Measurements from ENCODE around the gene CMTM1. TPM values are rescaled to one million over a fixed set of nuclear protein-coding genes. Genes with fewer than 3 reads are reported as not detected.

The CMTM1 gene
- total RNA-seq, 1 experiment from 2014 or later: 2.6 TPM

DNA sequence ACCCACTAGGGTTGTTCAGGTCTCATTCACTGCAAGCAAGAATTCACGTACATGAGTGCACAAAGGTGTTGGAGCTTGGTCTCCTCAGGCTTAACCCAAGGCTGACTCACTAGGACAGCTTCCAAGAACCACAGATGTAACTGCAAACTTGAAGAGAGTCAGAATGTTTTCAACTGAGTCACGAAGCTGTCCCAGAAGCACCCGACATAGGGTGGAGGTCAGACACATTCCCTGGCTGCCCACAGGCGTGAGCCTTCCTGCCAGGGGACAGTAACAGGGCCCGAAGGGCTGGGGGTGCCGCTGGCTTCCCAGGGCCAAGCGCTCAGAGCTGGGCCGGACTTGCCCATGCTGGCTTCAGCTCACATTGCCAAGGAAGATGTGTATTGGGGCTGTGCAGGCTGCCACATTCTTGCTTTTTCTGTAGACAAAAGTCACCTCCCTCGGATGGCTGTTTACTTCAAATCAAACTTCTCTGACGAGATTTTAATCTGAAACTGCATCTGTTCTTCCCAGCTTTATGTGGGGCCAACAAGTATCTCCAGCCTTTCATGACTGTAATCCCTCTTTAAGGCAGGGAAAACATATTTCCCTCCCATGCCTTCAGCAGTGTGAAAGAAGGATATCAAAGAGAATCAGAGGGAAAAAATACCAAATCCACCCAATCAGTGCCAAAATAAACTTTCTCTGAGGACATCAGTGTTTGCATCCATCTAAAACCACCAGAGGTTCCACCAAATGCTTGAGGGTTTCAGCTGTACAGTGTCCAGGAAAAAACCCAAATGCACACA lies 52.5 kb downstream of the CMTM1 start:
- no peak overlapping the region for H2BK20ac ChIP-seq (ENCODE audit: low read depth, low read length, poor library complexity, severe bottlenecking)
- no peak overlapping the region for H3K4me2 ChIP-seq (ENCODE audit: insufficient read depth, insufficient read length, low read length)
- no peak overlapping the region for H3K23ac ChIP-seq (ENCODE audit: insufficient read length, low read depth, low read length)
- no peak overlapping the region for H3K27ac ChIP-seq (ENCODE audit: insufficient read length, low read depth, low read length)
- Mint-ChIP-seq H3K4me1 (peaks cover 47 to 48% of the 10 kb centered on the region in 2 experiments), H3K4me3 (no peak overlapping the region; a peak in 1 of 5 replicates), H3K36me3 (ENCODE audit: insufficient read depth in 1 of 3, low read depth in 3 of 3) (peaks cover 27 to 66% (median 61%) of the 10 kb centered on the region in 3 experiments), H3K9me3 (no peaks in the 10 kb centered on the region), H3K27ac (no peak overlapping the region; a peak in 1 of 7 replicates), H3K27me3 (ENCODE audit: low read depth) (no peaks in the 10 kb centered on the region)
- H3K23me2 ChIP-seq (ENCODE audit: insufficient read length, low read depth, low read length, poor library complexity, severe bottlenecking): no peaks in the 10 kb centered on the region
- H2BK15ac ChIP-seq (ENCODE audit: low read depth, low read length): no peak overlapping the region
- H3K18ac ChIP-seq (ENCODE audit: insufficient read length, low read depth, low read length): no peak overlapping the region
- peaks cover 9% of the 10 kb centered on the region; the same call in 1 of the 2 replicates for H3K4me1 ChIP-seq (ENCODE audit: insufficient read depth, low read length)
- TF ChIP-seq, protein P1, sequence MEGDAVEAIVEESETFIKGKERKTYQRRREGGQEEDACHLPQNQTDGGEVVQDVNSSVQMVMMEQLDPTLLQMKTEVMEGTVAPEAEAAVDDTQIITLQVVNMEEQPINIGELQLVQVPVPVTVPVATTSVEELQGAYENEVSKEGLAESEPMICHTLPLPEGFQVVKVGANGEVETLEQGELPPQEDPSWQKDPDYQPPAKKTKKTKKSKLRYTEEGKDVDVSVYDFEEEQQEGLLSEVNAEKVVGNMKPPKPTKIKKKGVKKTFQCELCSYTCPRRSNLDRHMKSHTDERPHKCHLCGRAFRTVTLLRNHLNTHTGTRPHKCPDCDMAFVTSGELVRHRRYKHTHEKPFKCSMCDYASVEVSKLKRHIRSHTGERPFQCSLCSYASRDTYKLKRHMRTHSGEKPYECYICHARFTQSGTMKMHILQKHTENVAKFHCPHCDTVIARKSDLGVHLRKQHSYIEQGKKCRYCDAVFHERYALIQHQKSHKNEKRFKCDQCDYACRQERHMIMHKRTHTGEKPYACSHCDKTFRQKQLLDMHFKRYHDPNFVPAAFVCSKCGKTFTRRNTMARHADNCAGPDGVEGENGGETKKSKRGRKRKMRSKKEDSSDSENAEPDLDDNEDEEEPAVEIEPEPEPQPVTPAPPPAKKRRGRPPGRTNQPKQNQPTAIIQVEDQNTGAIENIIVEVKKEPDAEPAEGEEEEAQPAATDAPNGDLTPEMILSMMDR (conservative IDR thresholded peaks at IDR 0.05): no peak
- H4K20me1 ChIP-seq (ENCODE audit: control insufficient read depth, insufficient read depth, insufficient read length): no peaks in the 10 kb centered on the region
- no peaks in the 10 kb centered on the region for H3K27me3 ChIP-seq (ENCODE audit: insufficient read depth, low read length)
- no peak overlapping the region for H2AK5ac ChIP-seq (ENCODE audit: insufficient read length, low read length)
- H3K14ac ChIP-seq (ENCODE audit: insufficient read depth, low read length): no peak overlapping the region
- no peak overlapping the region for H4K5ac ChIP-seq (ENCODE audit: insufficient read length, low read depth, low read length)
- no peak overlapping the region for H3K56ac ChIP-seq (ENCODE audit: insufficient read length, low read depth, low read length)
- H2BK5ac ChIP-seq (ENCODE audit: insufficient read length, low read length): no peak overlapping the region
- H3K79me2 ChIP-seq (ENCODE audit: insufficient read depth, low read length): no peaks in the 10 kb centered on the region
- no peaks in the 10 kb centered on the region for H3K79me1 ChIP-seq (ENCODE audit: insufficient read depth, low read depth, low read length, poor library complexity, severe bottlenecking)
- no peak overlapping the region for H3T11ph ChIP-seq (ENCODE audit: low read length)
- no peak overlapping the region for H2BK120ac ChIP-seq (ENCODE audit: low read depth, low read length, poor library complexity, severe bottlenecking)
- no peak overlapping the region for H4K8ac ChIP-seq (replicated peaks; ENCODE audit: insufficient read length, low read depth, low read length)
- no peak overlapping the region for H3K9ac ChIP-seq (ENCODE audit: extremely low read depth, insufficient read length, low read length)
- no peak overlapping the region for H4K91ac ChIP-seq (ENCODE audit: insufficient read length, low read depth, low read length)
- H2BK12ac ChIP-seq (ENCODE audit: insufficient read length, low read depth, low read length): no peak overlapping the region
- H3K9me3 ChIP-seq (ENCODE audit: control insufficient read depth, low read depth, low read length): no peaks in the 10 kb centered on the region
- H2AFZ ChIP-seq (ENCODE audit: low read length): no peak overlapping the region
- no peak for DNase-seq
- no peak overlapping the region for H3K4ac ChIP-seq (ENCODE audit: low read depth, low read length)
- no CpG with 5 or more reads among the region's 10 CpGs for WGBS (ENCODE audit: extremely low coverage, insufficient read length, low lambda C conversion rate)

Data from H9 (cell line).